ENCODE data around the gene KMT2D.

Gene KMT2D

GRCh38 chr12:49094160-49094974, 33.8 kb upstream of the KMT2D start, which contains the start of gene DHH:
Gene DHH, minus strand, starts transcription at chr12:49094801. Its CDS starts 289 bp downstream, at chr12:49094512.
- Histone ChIP-seq H3K36me3 (ENCODE audit: control insufficient read depth, insufficient read depth, low read length) (no peaks in the 10 kb centered on the region), H3K9me3 (ENCODE audit: control insufficient read depth, low read length) (no peaks in the 10 kb centered on the region), H3K4me1 (ENCODE audit: control insufficient read depth, insufficient read depth, low read length) (peaks cover 41% of the 10 kb centered on the region), H3K27me3 (ENCODE audit: control insufficient read depth, insufficient read depth, low read length) (peaks cover 62% of the 10 kb centered on the region), H3K4me3 (ENCODE audit: low read length) (no peak within 1 kb of the TSS), H3K9ac (ENCODE audit: low read length) (no peak within 1 kb of the TSS)

GRCh38 chr12:49093792-49094159, 33.2 kb upstream of the KMT2D start:
- H3K4me3 ChIP-seq (ENCODE audit: low read length), result no peak overlapping the region
- H3K36me3 ChIP-seq (ENCODE audit: control insufficient read depth, insufficient read depth, low read length), result no peaks in the 10 kb centered on the region
- H3K4me1 ChIP-seq (ENCODE audit: control insufficient read depth, insufficient read depth, low read length), result peaks cover 46% of the 10 kb centered on the region
- no peaks in the 10 kb centered on the region for H3K9me3 ChIP-seq (ENCODE audit: control insufficient read depth, low read length)
- H3K9ac ChIP-seq (ENCODE audit: low read length), result no peak overlapping the region
- peaks cover 68% of the 10 kb centered on the region for H3K27me3 ChIP-seq (ENCODE audit: control insufficient read depth, insufficient read depth, low read length)

- peaks cover 74% of the 10 kb centered on the region for H3K27me3 ChIP-seq (ENCODE audit: control insufficient read depth, insufficient read depth, low read length)
- peak overlapping the region; percentile 12 for H3K9ac ChIP-seq (ENCODE audit: low read length)
- no peak overlapping the region for H3K4me3 ChIP-seq (ENCODE audit: low read length)
- H3K4me1 ChIP-seq (ENCODE audit: control insufficient read depth, insufficient read depth, low read length), result peaks cover 54% of the 10 kb centered on the region
- no peaks in the 10 kb centered on the region for H3K9me3 ChIP-seq (ENCODE audit: control insufficient read depth, low read length)
- no peaks in the 10 kb centered on the region for H3K36me3 ChIP-seq (ENCODE audit: control insufficient read depth, insufficient read depth, low read length)
These were observed 32.3 kb upstream of the KMT2D start for GRCh38 chr12:49092816-49093406.

- peaks cover 60% of the 10 kb centered on the region for H3K4me1 ChIP-seq (ENCODE audit: control insufficient read depth, insufficient read depth, low read length)
- H3K36me3 ChIP-seq (ENCODE audit: control insufficient read depth, insufficient read depth, low read length), result no peaks in the 10 kb centered on the region
- no peaks in the 10 kb centered on the region for H3K9me3 ChIP-seq (ENCODE audit: control insufficient read depth, low read length)
- no peak overlapping the region for H3K4me3 ChIP-seq (ENCODE audit: low read length)
- peak overlapping the region; percentile 12 for H3K9ac ChIP-seq (ENCODE audit: low read length)
- H3K27me3 ChIP-seq (ENCODE audit: control insufficient read depth, insufficient read depth, low read length), result peaks cover 74% of the 10 kb centered on the region
These were observed 31.7 kb upstream of the KMT2D start for GRCh38 chr12:49092086-49092815.

- Histone ChIP-seq H3K9ac (ENCODE audit: low read length) (no peak overlapping the region), H3K36me3 (ENCODE audit: control insufficient read depth, insufficient read depth, low read length) (no peaks in the 10 kb centered on the region), H3K4me1 (ENCODE audit: control insufficient read depth, insufficient read depth, low read length) (peaks cover 60% of the 10 kb centered on the region), H3K27me3 (ENCODE audit: control insufficient read depth, insufficient read depth, low read length) (peaks cover 74% of the 10 kb centered on the region), H3K9me3 (ENCODE audit: control insufficient read depth, low read length) (no peaks in the 10 kb centered on the region), H3K4me3 (ENCODE audit: low read length) (no peak overlapping the region)
These were observed 31.2 kb upstream of the KMT2D start for GRCh38 chr12:49091836-49092085.

GRCh38 chr12:49091056-49091835, 30.7 kb upstream of the KMT2D start:
- Histone ChIP-seq H3K27me3 (ENCODE audit: control insufficient read depth, insufficient read depth, low read length) (peaks cover 74% of the 10 kb centered on the region), H3K4me3 (ENCODE audit: low read length) (no peak overlapping the region), H3K9me3 (ENCODE audit: control insufficient read depth, low read length) (no peaks in the 10 kb centered on the region), H3K4me1 (ENCODE audit: control insufficient read depth, insufficient read depth, low read length) (peaks cover 60% of the 10 kb centered on the region), H3K36me3 (ENCODE audit: control insufficient read depth, insufficient read depth, low read length) (no peaks in the 10 kb centered on the region), H3K9ac (ENCODE audit: low read length) (no peak overlapping the region)

- H3K9me3 ChIP-seq (ENCODE audit: control insufficient read depth, low read length), result no peaks in the 10 kb centered on the region
- no peak overlapping the region for H3K9ac ChIP-seq (ENCODE audit: low read length)
- H3K27me3 ChIP-seq (ENCODE audit: control insufficient read depth, insufficient read depth, low read length), result peaks cover 69% of the 10 kb centered on the region
- peaks cover 60% of the 10 kb centered on the region for H3K4me1 ChIP-seq (ENCODE audit: control insufficient read depth, insufficient read depth, low read length)
- H3K36me3 ChIP-seq (ENCODE audit: control insufficient read depth, insufficient read depth, low read length), result no peaks in the 10 kb centered on the region
- H3K4me3 ChIP-seq (ENCODE audit: low read length), result no peak overlapping the region
These were observed 29.5 kb upstream of the KMT2D start for GRCh38 chr12:49089821-49090773.

- peaks cover 57% of the 10 kb centered on the region for H3K27me3 ChIP-seq (ENCODE audit: control insufficient read depth, insufficient read depth, low read length)
- H3K4me1 ChIP-seq (ENCODE audit: control insufficient read depth, insufficient read depth, low read length), result peaks cover 49% of the 10 kb centered on the region
- H3K4me3 ChIP-seq (ENCODE audit: low read length), result no peak overlapping the region
- no peaks in the 10 kb centered on the region for H3K36me3 ChIP-seq (ENCODE audit: control insufficient read depth, insufficient read depth, low read length)
- H3K9ac ChIP-seq (ENCODE audit: low read length), result no peak overlapping the region
- no peaks in the 10 kb centered on the region for H3K9me3 ChIP-seq (ENCODE audit: control insufficient read depth, low read length)
These were observed 28.3 kb upstream of the KMT2D start for GRCh38 chr12:49088932-49089330.

- no peaks in the 10 kb centered on the region for H3K36me3 ChIP-seq (ENCODE audit: control insufficient read depth, insufficient read depth, low read length)
- peaks cover 45% of the 10 kb centered on the region for H3K4me1 ChIP-seq (ENCODE audit: control insufficient read depth, insufficient read depth, low read length)
- no peak overlapping the region for H3K4me3 ChIP-seq (ENCODE audit: low read length)
- no peak overlapping the region for H3K9ac ChIP-seq (ENCODE audit: low read length)
- no peaks in the 10 kb centered on the region for H3K9me3 ChIP-seq (ENCODE audit: control insufficient read depth, low read length)
- peaks cover 51% of the 10 kb centered on the region for H3K27me3 ChIP-seq (ENCODE audit: control insufficient read depth, insufficient read depth, low read length)
These were observed 27.7 kb upstream of the KMT2D start for GRCh38 chr12:49088150-49088931.

GRCh38 chr12:49086116-49086515, 25.5 kb upstream of the KMT2D start:
- Histone ChIP-seq H3K36me3 (ENCODE audit: control insufficient read depth, insufficient read depth, low read length) (no peaks in the 10 kb centered on the region), H3K4me3 (ENCODE audit: low read length) (no peak overlapping the region), H3K27me3 (ENCODE audit: control insufficient read depth, insufficient read depth, low read length) (peaks cover 29% of the 10 kb centered on the region), H3K4me1 (ENCODE audit: control insufficient read depth, insufficient read depth, low read length) (peaks cover 33% of the 10 kb centered on the region), H3K9me3 (ENCODE audit: control insufficient read depth, low read length) (no peaks in the 10 kb centered on the region), H3K9ac (ENCODE audit: low read length) (no peak overlapping the region)
